Lower leg skin (tissue), 4 donors: Measurements from ENCODE around the gene ARRDC1. TPM values are rescaled to one million over a fixed set of nuclear protein-coding genes. Genes with fewer than 3 reads are reported as not detected.
"Not testable (repeated sequence)": the region's sequence is repeated elsewhere in the genome, so short reads cannot be mapped to it uniquely, and the experiment has no call there.

Experiments used
- DNase-seq, 2 donors: peaks; one replicate each; pipeline ENCODE4 v3.0.0-alpha.2; 2019; ENCODE audit warnings: low spot score in 2 of 2
- H3K4me3 ChIP-seq: fragments of 200-600 bp; sonication (generic); 2 replicates; pipeline ENCODE4 v1.5.1; 2017; ENCODE audit warnings: mild to moderate bottlenecking, low read depth; ENCODE audit not compliant: poor library complexity, severe bottlenecking
- CTCF ChIP-seq, 3 donors: fragments of 450-650 bp; IDR thresholded peaks; one replicate each; pipeline ENCODE4 v1.5.1; 2016; ENCODE audit warnings: antibody characterized with exemption in 3 of 3, mild to moderate bottlenecking in 3 of 3, moderate library complexity in 2 of 3
- POLR2A ChIP-seq, 2 donors: fragments of 450-650 bp; IDR thresholded peaks; one replicate each; pipeline ENCODE4 v1.6.1; 2016 to 2017; ENCODE audit warnings: antibody characterized with exemption in 2 of 2, mild to moderate bottlenecking in 1 of 2, moderate library complexity in 1 of 2
- WGBS, 2 donors: methylation state at CpG; one replicate each; pipeline ENCODE4 v1.1.5; 2018; 5-methylcytosine and 5-hydroxymethylcytosine counted together
- intact Hi-C: fragments of 100-400 bp; cut with DNase I; formaldehyde crosslinking; loops from one replicate; pipeline ENCODE4 v1.15.0; 2023; ENCODE audit warnings: low total_unique reads
- total RNA-seq, 4 donors: library from RNA; depleted of rRNA; stranded (reverse); fragments of >200 nt; gene quantifications; one replicate each; pipeline ENCODE4 v1.1.0, GENCODE V29; 2016

ARRDC1 gene
- total RNA-seq, 4 donors from 2014 or later: 69.4 to 161 (median 91.9) TPM

GRCh38 chr9:137619240-137620047, 14.0 kb downstream of the ARRDC1 start:
- peak overlapping the region; percentile 56 for H3K4me3 ChIP-seq
- intact Hi-C loops: no loop called here
- 0 to 1% methylated on average over 25 to 52 of the region's 58 CpGs for WGBS, 2 donors
- DNase-seq: no peak
- no peak for TF ChIP-seq CTCF (IDR thresholded peaks at IDR 0.05)

GRCh38 chr9:137620048-137620405, 14.5 kb downstream of the ARRDC1 start:
- TF ChIP-seq CTCF (IDR thresholded peaks at IDR 0.05): no peak
- no peak for TF ChIP-seq POLR2A (IDR thresholded peaks at IDR 0.05)
- H3K4me3 ChIP-seq: no peak overlapping the region
- intact Hi-C loops: no loop called here
- WGBS, 2 donors: 48 to 56% methylated on average over 4 of the region's 4 CpGs
- DNase-seq: no peak

GRCh38 chr9:137620581-137620980, 15.1 kb downstream of the ARRDC1 start:
- intact Hi-C loops: no loop called here
- DNase-seq: no peak
- TF ChIP-seq CTCF (IDR thresholded peaks at IDR 0.05): no peak
- no peak for TF ChIP-seq POLR2A (IDR thresholded peaks at IDR 0.05)
- no peak overlapping the region for H3K4me3 ChIP-seq
- WGBS, 2 donors: 73 to 75% methylated on average over 7 of the region's 7 CpGs

GRCh38 chr9:137621131-137621757, 15.8 kb downstream of the ARRDC1 start:
- intact Hi-C loops: no loop called here
- 48 to 49% methylated on average over 6 of the region's 6 CpGs for WGBS, 2 donors
- no peak for DNase-seq
- H3K4me3 ChIP-seq: no peak overlapping the region
- TF ChIP-seq CTCF (IDR thresholded peaks at IDR 0.05): no peak
- TF ChIP-seq POLR2A (IDR thresholded peaks at IDR 0.05): no peak

GRCh38 chr9:137622211-137622610, 16.7 kb downstream of the ARRDC1 start:
- 79 to 90% methylated on average over 8 of the region's 8 CpGs for WGBS, 2 donors
- H3K4me3 ChIP-seq, DNase-seq, intact Hi-C loops: not testable (repeated sequence)

GRCh38 chr9:137626464-137626863, 21.0 kb downstream of the ARRDC1 start:
- no peak for DNase-seq
- 87 to 94% methylated on average over 4 of the region's 4 CpGs for WGBS, 2 donors
- intact Hi-C loops: no loop called here
- TF ChIP-seq CTCF (IDR thresholded peaks at IDR 0.05) (no peak), POLR2A (IDR thresholded peaks at IDR 0.05) (no peak)
- no peak overlapping the region for H3K4me3 ChIP-seq

- DNase-seq, intact Hi-C loops, H3K4me3 ChIP-seq: not testable (repeated sequence)
- WGBS, 2 donors: 96 to 98% methylated on average over 14 of the region's 14 CpGs
Measured at GRCh38 chr9:137627406-137627805, 21.9 kb downstream of the ARRDC1 start.
